ENCODE results near the gene SCUBE1.

The SCUBE1 gene

GRCh38 chr22:43209523-43209890 is 133.7 kb downstream of the SCUBE1 start:
- DNase-seq, result no peak

- no peak for DNase-seq
Observed at GRCh38 chr22:43208703-43209522, 134.3 kb downstream of the SCUBE1 start.

GRCh38 chr22:43207849-43208702 is 135.1 kb downstream of the SCUBE1 start:
- DNase-seq, result no peak

GRCh38 chr22:43207386-43207785 is 135.8 kb downstream of the SCUBE1 start:
- no peak for DNase-seq

- no peak for DNase-seq
Observed at GRCh38 chr22:43206509-43207161, 136.5 kb downstream of the SCUBE1 start.

GRCh38 chr22:43205748-43206508 is 137.2 kb downstream of the SCUBE1 start:
- no peak for DNase-seq

GRCh38 chr22:43205261-43205691 is 137.9 kb downstream of the SCUBE1 start:
- no peak for DNase-seq

- DNase-seq, result no peak
Observed at GRCh38 chr22:43203471-43203981, 139.6 kb downstream of the SCUBE1 start.

- no peak for DNase-seq
Observed at GRCh38 chr22:43202756-43203410, 140.3 kb downstream of the SCUBE1 start.

GRCh38 chr22:43202326-43202725 is 140.8 kb downstream of the SCUBE1 start:
- no peak for DNase-seq

GRCh38 chr22:43201486-43202219 is 141.5 kb downstream of the SCUBE1 start:
- no peak for DNase-seq

GRCh38 chr22:43200555-43200954 is 142.6 kb downstream of the SCUBE1 start:
- DNase-seq, result no peak

GRCh38 chr22:43200031-43200430 is 143.1 kb downstream of the SCUBE1 start:
- DNase-seq, result no peak

- no peak for DNase-seq
Observed at GRCh38 chr22:43199541-43199940, 143.6 kb downstream of the SCUBE1 start.

GRCh38 chr22:43198936-43199335 is 144.2 kb downstream of the SCUBE1 start:
- DNase-seq, result no peak

- DNase-seq, result no peak
Observed at GRCh38 chr22:43198126-43198525, 145.0 kb downstream of the SCUBE1 start.

- DNase-seq, result no peak
Observed at GRCh38 chr22:43197271-43197941, 145.8 kb downstream of the SCUBE1 start.

- DNase-seq, result no peak
Observed at GRCh38 chr22:43191831-43192230, 151.3 kb downstream of the SCUBE1 start.

GRCh38 chr22:43188829-43189545 is 154.2 kb downstream of the SCUBE1 start:
- DNase-seq, result no peak

Measured in central memory CD4-positive, alpha-beta T cell (primary cell).